Left ventricle myocardium superior (tissue), 1 donor: ENCODE results near the gene CACNG4. TPM values are rescaled to one million over a fixed set of nuclear protein-coding genes. Genes with fewer than 3 reads are reported as not detected.
"Not testable (repeated sequence)": the region's sequence is repeated elsewhere in the genome, so short reads cannot be mapped to it uniquely, and the experiment has no call there.

ENCODE experiments used
- ATAC-seq: fragments of 200-7000 bp; cut with Tn5 transposase; one replicate; pipeline ENCODE4 v1.9.1; 2020; ENCODE audit warnings: mild to moderate bottlenecking, moderate library complexity
- DNase-seq: peaks from one replicate; pipeline ENCODE4 v3.0.0-alpha.2; 2020
- intact Hi-C: fragments of 100-400 bp; cut with micrococcal nuclease; formaldehyde crosslinking; loops from one replicate; pipeline ENCODE4 v1.11.0; 2022
- total RNA-seq: library from RNA; stranded (reverse); fragmentation: NEBNext Ultra II Directional; extraction: Animal tissue kit (Norgen Biotek cat#: 25700); gene quantifications from one replicate; pipeline ENCODE4 v1.2.1, GENCODE V29; 2021
- donor health status: DM: no; HTN: yes; CAD: no; lungs with severe emphysema.

CACNG4 gene
- total RNA-seq, 1 donor from 2014 or later = not detected

DNA sequence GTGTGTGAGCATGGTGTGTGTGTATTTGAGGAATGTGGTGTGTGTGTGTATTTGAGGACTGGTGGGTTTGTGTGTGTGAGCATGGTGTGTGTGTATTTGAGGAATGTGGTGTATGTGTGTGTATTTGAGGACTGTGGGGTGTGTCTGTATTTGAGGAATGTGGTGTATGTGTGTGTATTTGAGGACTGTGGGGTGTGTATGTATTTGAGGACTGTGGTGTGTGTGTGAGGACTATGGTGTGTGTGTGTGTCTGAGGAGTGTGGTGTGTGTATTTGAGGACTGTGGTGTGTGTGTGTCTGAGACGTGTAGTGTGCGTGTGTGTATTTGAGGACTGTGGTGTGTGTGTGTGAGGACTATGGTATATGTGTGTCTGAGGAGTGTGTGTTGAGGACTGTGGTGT lies 61.8 kb downstream of the CACNG4 start:
- no peak for ATAC-seq
- intact Hi-C loops = no loop called here
- no peak for DNase-seq

DNA sequence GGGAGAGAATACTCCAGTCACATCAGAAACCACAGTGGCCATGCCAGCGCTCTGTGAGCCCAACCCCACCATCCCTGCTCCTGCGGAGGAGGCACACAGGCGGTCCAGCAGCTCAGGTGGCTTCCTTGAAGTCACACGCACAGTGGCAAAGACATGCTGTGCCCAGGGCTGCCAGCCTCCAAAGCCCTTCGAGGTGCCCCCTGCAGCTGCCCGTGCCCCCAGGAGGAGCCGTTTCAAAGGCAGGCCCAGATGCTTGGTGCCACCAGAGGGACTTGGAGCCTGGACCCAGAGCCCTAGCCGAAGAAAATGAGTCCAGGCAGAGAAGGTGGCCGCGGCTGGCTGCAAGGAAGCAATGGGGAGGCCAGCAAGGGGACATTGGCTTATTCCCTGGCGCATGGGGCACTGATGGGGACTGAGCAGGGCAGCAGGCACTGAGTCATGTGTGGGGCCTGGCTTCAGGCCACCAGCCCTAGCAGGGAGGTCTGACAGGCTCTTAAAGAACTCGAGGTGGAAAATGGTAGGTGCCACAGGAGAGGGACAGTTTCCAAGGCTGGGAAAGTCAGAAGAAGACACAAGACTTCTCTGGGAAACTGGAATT lies 62.6 kb downstream of the CACNG4 start:
- ATAC-seq (peak; percentile 94), DNase-seq (peak; percentile 64)
- intact Hi-C loops = no loop called here

DNA sequence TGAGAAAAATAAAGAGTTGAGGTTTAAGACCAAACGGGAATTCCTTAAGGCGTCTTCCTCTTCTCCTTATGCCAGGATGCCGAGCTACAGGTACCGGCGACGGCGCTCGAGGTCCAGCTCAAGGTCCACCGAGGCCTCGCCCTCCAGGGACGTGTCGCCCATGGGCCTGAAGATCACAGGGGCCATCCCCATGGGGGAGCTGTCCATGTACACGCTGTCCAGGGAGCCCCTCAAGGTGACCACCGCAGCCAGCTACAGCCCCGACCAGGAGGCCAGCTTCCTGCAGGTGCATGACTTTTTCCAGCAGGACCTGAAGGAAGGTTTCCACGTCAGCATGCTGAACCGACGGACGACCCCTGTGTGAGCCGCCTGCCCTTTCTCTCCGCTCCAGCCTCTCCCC lies 66.1 kb downstream of the CACNG4 start:
- intact Hi-C loops = no loop called here
- DNase-seq = no peak
- ATAC-seq = no peak

GRCh38 chr17:67032382-67032781 lies 67.9 kb downstream of the CACNG4 start:
- ATAC-seq = no peak
- intact Hi-C loops = no loop called here
- no peak for DNase-seq

DNA sequence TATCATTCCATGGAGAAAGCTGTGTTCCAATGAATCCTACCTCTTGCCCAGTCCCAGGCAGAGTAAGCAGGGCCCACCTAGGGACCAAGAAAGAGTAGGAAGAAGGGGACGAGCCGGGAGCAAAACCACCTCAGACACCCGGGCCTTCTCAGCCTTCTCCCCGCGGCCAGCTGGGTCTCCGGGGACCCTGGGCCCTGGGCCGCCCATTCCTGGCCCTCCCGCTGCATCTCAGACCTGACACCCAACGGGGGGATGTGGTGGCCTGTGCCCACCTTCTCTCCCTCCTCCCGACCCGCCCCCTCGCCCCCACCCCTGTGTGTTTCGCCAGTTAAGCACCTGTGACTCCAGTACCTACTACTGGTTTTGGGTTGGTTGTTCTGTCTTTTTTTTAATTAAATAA lies 68.5 kb downstream of the CACNG4 start:
- ATAC-seq (no peak), DNase-seq (no peak)
- intact Hi-C loops = no loop called here

DNA sequence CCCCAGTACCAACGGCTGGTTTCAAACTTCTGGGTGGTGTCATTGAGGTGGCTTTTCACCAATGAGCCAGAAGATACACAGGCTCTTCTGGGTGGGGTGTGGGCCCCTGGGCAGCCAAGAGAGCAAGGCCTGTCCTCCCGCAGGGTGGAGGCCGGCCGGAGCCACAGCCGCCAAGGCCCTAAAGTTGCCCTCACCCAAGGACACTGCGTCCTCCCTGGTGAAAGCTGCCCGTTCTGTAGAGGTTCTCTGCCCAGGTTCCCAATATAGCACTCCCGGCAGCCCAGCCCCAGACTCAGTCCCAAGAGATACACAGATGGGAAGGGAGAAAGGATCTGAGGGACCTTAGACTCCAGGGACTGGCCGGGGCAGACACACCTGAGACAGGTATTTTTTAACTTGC lies 69.1 kb downstream of the CACNG4 start:
- peak; percentile 37 for ATAC-seq
- no peak for DNase-seq
- intact Hi-C loops = no loop called here

DNA sequence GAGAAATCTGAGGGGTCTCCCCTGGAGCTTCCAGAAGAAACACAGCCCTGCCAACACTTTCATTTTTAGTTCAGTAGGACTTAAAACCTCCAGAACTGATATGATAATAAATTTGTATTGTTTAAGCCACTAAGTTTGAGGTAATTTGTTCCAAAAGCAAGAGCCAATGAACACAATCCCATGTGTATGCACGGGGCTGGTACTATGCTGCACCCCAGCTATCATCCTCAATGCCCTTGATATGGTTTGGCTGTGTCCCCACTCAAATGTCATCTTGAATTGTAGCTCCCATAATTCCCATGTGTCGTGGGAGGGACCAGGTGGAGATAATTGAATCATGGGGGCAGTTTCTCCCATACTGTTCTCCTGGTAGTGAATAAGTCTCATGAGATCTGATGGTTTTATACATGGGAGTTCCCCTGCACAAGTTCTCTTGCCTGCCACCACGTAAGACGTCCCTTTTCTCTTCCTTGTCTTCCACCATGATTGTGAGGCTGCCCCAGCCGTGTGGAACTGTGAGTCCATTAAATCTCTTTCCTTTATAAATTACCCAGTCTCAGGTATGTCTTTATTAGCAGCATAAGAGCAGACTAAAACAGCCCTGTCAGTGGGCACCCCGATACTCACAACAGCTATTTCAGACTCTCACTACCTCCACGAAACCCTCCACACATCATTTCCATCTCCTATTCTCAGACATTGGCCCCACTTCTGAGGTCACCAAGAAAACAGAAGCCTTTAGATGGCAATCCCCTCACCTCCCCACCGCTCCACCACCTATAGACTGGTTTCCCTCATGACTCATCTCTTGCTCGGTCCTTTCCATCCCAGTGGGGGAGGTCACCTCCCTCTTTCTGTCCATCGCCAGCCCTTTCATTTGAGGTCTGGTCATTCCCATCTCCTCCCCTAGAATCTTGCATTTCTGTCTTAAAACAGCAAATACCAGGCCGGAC lies 70.9 kb downstream of the CACNG4 start:
- no peak for DNase-seq
- intact Hi-C loops = no loop called here
- ATAC-seq = no peak

DNA sequence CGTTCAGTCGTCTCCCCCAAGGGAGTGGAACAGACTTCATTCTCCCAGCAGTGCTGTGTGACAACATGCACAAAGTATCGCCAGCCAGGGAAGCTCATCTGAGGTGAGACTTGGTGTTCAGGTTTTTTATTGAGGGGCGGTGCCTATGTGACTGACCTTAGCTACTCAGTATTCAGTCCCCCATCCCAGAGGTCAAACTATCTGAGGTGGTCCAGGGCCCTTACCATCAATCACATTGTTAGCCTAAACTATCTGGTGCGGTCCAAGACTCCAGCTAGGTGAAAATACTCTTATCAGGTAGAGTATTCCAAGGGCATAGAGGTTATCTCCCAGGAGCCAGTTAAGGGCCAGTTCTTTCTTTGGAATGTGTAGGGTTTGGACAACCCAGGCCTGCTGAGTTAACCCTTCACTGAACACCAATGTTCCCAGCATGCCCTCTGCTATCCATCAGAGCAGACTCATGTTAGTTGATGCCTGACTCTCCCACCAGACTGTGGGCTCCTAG lies 74.4 kb downstream of the CACNG4 start:
- ATAC-seq (no peak), DNase-seq (no peak)
- intact Hi-C loops = no loop called here

- ATAC-seq = no peak
- DNase-seq = no peak
- intact Hi-C loops = no loop called here
Measured at GRCh38 chr17:67040652-67041051, 76.1 kb downstream of the CACNG4 start.

DNA sequence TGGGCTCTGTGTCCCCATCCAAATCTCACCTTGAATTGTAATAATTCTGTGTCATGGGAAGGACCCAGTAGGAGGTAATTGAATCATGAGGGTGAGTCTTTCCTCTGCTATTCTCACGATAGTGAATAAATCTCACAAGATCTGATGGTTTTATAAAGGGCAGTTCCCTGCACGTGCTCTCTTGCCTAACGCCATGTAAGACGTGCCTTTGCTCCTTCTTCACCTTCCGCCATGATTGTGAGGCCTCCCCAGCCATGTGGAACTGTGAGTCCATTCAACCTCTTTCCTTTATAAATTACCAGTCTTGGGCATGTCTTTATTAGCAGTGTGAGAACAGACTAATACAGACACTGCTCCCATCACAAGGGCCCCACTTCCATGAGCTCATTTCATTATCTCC lies 76.6 kb downstream of the CACNG4 start:
- intact Hi-C loops, ATAC-seq: not testable (repeated sequence)

DNA sequence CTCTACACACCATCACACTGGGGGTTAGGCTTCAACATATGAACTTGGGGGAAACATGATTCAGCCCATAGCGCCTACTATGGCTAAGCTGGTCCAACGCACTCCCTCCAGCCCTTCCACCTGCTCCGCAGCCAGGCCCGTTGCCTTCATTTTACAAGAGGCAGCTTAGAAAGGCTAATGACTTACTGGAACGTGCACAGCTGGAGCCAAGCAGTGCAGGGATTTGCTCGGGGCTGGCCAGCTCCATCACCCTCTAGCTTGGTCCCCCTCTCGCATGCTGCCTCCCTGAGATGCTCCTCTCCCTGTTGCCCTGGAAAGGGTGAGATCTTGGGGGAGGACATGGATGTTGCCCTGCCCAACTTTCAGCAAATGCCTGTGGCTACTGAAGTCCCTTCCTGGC lies 77.0 kb downstream of the CACNG4 start:
- no peak for DNase-seq
- intact Hi-C loops = no loop called here
- ATAC-seq = no peak

More for the DNA sequence above, 76.6 kb downstream of the CACNG4 start:
- DNase-seq = not testable (repeated sequence)

- intact Hi-C loops = no loop called here
- ATAC-seq (no peak), DNase-seq (no peak)
Measured at GRCh38 chr17:67041941-67042899, 77.7 kb downstream of the CACNG4 start.

DNA sequence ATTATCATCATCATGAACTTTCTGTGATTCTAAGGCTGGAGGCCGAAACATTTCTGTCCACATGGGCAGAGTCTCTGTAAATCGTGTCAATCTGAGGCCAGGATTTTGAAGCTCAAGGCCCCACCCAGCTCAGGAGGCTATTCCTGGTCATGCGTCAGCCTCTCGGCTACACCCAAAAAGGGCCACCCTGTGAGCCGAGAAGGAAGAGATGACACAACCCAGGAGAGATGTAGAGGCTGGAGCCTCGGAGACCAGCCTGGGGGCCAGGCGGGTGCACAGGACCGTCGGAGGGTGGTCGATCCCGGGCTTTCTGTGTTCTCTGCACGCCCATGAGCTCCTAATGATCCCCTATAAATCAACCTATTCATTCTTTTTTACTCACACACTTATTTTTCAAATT lies 78.8 kb downstream of the CACNG4 start:
- DNase-seq (no peak), ATAC-seq (no peak)
- intact Hi-C loops = no loop called here

- intact Hi-C loops = no loop called here
- DNase-seq = no peak
- ATAC-seq = no peak
Measured at GRCh38 chr17:67044016-67044772, 79.7 kb downstream of the CACNG4 start, which contains the start of gene CACNG1. TSS of gene CACNG1 (plus strand) at chr17:67044554. CDS start at chr17:67044661, 107 bp downstream.

- ATAC-seq (peak; percentile 89), DNase-seq (no peak)
- intact Hi-C loops = no loop called here
Measured at GRCh38 chr17:67044940-67045339, 80.4 kb downstream of the CACNG4 start.

DNA sequence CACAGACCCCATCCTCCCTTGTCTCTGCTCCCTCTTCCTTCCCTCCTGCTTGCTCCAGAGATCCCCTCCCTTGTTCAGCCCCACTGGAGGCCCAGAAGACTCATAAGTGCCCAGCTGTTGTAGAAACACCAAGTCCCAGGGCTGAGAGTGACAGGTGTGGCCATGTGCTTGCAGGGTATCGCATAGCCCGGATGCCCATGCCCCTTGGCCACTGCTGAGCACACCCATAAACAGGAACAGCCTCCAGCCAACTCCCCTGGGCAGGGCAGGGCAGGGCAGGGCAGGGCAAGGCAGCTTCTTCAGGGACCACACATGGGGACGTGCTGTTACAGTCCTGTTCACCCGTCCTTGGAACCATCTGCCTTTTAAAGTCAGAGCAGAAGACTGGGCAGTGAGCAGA lies 81.9 kb downstream of the CACNG4 start:
- ATAC-seq (no peak), DNase-seq (no peak)
- intact Hi-C loops = no loop called here

GRCh38 chr17:67047382-67047781 lies 82.9 kb downstream of the CACNG4 start:
- no peak for DNase-seq
- ATAC-seq = no peak
- intact Hi-C loops = no loop called here

DNA sequence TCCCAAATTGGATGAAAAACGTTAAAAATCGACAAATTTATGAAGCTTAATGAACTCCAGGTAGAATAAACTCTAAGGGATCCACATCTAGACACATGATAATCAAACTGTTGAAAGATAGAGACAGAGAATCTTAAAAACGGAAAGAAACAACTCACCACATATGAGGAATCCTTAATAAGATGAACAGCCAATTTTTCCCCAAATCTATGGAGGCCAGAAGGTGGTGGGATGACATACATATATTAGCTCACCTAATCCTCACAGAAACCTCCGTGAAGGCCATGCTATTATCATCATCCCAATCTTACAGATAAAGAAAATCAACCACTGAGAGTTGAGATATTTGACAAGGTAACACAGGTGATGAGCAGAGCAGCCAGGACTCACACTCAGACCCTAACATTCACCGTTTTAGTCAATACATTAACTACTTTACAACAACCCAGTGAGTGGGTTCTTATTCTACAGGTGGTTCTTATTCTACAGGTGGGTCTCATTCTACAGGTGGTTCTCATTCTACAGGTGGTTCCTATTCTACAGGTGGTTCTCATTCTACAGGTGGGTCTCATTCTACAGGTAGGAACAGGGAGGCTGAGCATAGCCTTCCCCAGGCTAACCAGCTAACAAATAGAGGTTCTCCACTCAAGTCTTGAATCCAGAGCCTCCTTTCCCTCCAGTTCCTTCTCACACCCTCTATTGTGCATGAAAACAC lies 84.7 kb downstream of the CACNG4 start:
- intact Hi-C loops = no loop called here
- ATAC-seq = no peak
- DNase-seq = no peak
